NCI-H774 (cell line): ENCODE results near the gene OLFML2A.

ENCODE experiments used
- DNase-seq: peaks from one replicate; lab custom pipeline; 2025; lab: John Stamatoyannopoulos, UW

The OLFML2A gene

DNA sequence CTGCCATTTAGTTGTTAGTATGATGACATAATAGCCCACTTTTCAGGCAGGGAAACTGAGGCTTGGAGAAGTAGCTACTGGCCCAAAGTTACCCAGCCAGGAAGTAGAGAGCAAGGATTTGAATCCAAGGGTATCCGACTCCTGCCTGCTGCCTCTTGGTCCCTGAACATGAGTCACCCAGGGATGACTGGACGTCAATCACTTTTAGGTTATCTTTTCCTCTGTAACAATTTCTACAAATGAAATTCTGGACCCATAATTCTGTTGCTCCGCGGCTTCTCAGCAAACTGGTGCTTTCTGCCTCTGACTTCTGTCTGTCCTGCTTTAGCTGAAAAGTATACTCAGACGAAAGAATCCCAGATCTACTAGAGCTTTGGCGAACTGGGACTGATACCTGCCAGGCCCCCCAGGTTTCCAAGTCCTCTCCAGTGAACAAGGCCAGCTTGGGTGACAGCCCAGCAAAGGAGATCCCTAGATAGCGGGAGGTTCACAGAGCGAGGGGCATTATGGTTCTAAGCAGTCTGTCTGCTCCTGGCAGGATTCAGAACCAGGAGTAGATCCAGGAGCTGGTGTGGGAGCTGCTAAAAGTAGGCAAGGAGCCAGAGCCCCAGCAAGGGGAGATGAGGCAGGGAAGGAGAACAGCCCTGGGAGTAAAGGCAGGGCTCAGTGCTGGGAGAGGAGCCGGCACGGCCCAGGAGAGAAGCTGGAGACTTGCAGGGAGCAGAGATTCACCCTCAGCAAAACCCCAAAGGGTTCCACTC is 20.6 kb downstream of the OLFML2A start:
- DNase-seq, result no peak

DNA sequence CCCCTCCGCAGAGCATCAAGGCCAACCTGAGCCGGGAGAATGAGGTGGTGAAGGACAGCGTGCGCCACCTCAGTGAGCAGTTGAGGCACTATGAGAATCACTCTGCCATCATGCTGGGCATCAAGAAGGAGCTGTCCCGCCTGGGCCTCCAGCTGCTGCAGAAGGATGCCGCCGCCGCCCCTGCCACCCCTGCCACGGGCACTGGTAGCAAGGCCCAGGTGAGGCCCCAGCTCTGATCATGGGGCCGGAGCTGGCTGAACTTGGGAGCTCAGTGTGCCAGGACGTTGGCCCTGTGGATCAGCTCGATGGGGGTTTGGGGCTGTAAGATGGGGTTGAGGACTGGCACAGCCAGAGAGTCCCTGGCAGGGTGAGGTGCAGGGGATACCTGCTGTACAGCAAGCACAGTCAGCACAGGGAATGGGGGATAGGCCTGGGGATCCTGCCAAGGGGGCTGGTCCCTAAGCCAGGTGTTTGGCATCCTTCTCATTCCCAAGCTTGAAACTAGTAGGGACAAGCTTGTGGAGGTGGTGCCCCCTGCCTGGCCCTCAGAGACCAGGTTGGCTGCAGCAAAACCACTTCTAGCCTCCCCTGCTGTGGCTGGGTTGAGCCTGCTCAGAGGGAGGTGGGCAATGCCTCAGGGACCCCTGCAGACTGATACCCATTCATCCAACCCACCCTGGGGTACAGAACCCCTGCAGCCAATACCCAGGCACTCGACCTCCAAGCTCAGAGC is 22.5 kb downstream of the OLFML2A start:
- no peak for DNase-seq

- DNase-seq, result no peak
These were observed 23.6 kb downstream of the OLFML2A start for GRCh38 chr9:124800306-124801259.

DNA sequence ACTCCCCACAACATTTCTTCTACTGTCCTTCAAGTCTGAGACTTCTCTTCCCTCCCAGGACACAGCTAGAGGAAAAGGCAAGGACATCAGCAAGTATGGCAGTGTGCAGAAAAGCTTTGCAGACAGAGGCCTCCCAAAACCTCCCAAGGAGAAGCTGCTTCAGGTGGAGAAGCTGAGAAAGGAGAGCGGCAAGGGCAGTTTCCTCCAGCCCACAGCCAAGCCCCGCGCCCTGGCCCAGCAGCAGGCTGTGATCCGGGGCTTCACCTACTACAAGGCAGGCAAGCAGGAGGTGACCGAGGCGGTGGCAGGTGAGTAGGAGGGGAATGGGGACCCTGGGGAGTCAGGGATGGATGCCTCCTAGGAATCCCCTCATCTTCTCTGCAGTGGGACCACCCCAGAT is 24.4 kb downstream of the OLFML2A start:
- no peak for DNase-seq

DNA sequence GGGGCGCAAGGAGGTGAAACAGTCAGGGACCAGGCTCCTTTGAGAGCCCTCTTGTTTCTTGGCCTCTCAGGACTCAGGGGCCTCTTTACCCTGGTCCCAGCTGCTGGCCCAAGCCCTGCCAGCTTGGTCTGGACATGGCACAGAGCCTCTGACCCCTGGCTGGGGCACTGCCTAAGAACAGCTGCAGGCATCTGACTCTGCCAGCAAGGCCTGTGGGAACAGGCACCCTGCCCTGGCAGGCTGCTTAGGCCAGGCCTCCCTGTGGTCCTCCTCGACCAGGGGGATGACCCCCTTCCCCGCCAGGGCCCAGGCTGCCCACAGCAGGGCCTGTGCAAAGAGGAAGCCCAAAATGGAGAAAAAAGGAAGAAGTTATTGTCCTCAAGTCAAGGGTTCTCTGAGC is 25.5 kb downstream of the OLFML2A start:
- DNase-seq, result no peak

GRCh38 chr9:124803911-124804310 is 27.0 kb downstream of the OLFML2A start:
- DNase-seq, result no peak

DNA sequence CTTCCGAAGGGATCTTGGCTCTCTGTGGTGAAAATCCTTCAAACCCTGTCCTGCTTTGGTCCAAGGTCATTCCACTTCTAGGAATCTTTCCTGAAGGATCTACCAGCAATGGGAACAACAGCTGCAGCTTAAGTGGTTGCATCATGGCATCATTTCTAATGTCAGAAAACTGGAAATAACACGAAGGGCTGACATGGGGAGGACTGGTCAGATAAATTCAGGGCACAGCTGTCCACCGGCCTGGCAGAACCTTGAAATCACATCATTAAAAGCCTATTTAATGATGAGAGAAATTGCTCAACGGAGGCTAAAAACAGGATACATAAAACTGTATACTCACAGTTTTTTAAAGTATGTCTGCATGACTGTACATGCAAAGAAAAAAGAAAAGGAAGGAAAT is 28.3 kb downstream of the OLFML2A start:
- no peak for DNase-seq

- DNase-seq, result no peak
These were observed 31.5 kb downstream of the OLFML2A start for GRCh38 chr9:124808246-124808956.

DNA sequence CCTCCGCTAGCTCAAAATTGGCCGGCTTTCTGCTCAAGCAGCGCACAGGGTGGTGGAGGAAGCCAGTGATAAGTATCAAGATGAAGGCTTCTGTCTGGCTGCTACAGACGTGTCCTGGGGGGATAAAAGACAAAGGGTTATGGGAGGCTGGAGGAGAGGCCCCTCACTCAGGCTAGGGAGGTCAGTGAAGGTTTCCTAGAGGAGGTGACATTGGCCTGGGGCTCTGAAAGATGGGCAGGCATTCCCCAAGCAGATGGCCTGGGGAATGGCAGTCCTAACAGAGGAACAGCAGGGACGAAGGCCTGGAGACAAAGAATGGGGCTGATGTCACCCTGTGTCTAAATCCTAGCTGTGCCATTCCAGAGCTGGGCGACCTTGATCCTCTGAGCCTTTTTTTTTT is 32.3 kb downstream of the OLFML2A start:
- no peak for DNase-seq

DNA sequence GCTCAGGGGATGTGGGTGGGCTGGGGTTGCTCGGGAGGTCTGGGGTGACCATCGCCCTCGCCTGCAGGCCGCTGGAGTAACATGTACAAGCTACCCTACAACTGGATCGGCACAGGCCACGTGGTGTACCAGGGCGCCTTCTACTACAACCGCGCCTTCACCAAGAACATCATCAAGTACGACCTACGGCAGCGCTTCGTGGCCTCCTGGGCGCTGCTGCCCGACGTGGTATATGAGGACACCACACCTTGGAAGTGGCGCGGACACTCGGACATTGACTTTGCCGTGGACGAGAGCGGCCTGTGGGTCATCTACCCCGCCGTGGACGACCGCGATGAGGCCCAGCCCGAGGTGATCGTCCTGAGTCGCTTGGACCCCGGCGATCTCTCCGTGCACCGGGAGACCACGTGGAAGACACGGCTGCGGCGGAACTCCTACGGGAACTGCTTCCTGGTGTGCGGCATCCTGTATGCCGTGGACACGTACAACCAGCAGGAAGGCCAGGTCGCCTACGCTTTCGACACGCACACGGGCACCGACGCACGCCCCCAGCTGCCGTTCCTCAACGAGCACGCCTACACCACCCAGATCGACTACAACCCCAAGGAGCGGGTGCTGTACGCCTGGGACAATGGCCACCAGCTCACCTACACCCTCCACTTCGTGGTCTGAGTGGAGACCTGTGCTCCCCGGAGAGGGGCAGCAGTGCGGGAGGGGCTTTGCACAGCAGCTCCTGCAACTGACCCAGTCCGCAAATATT is 33.0 kb downstream of the OLFML2A start:
- DNase-seq, result no peak

- no peak for DNase-seq
These were observed 33.9 kb downstream of the OLFML2A start for GRCh38 chr9:124810663-124811355.

- DNase-seq, result no peak
These were observed 35.5 kb downstream of the OLFML2A start for GRCh38 chr9:124812441-124812876.

GRCh38 chr9:124813041-124813440 is 36.1 kb downstream of the OLFML2A start:
- no peak for DNase-seq

- no peak for DNase-seq
These were observed 36.7 kb downstream of the OLFML2A start for GRCh38 chr9:124813501-124814163.

DNA sequence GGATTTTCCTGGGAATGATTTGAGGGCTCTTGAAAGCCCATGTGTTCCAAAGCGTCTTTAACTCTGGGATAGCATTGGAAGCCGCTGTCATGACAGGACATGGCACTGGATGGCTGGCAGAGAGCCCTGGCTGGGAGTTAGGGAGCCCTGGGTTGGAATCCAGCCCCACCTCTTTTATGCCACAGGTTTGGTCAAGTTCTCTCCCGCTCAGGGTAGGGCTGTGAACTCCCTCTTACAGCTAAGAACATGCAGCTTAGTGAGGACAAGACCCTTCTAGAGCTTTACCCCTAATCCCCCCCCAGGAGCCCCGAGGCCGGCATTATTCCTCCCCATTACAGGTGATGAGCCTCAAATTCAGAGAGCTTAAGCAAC is 37.2 kb downstream of the OLFML2A start:
- no peak for DNase-seq

GRCh38 chr9:124815601-124816000 is 38.7 kb downstream of the OLFML2A start:
- DNase-seq, result no peak

- no peak for DNase-seq
These were observed 41.7 kb downstream of the OLFML2A start for GRCh38 chr9:124818431-124819281.

GRCh38 chr9:124820698-124821623 is 44.0 kb downstream of the OLFML2A start:
- no peak for DNase-seq
